Stimulated activated CD8-positive, alpha-beta memory T cell treated with anti-CD3 and anti-CD28 coated beads, Interleukin-15, amount 100 ng/mL, for 1 hour (primary cell): ENCODE results near the gene ADGRL3.
"Not testable (repeated sequence)": the region's sequence is repeated elsewhere in the genome, so short reads cannot be mapped to it uniquely, and the experiment has no call there.

Experiments
- DNase-seq: peaks from one replicate; pipeline ENCODE4 v3.0.0-alpha.2; 2020; ENCODE audit warnings: low read depth

ADGRL3 gene

DNA sequence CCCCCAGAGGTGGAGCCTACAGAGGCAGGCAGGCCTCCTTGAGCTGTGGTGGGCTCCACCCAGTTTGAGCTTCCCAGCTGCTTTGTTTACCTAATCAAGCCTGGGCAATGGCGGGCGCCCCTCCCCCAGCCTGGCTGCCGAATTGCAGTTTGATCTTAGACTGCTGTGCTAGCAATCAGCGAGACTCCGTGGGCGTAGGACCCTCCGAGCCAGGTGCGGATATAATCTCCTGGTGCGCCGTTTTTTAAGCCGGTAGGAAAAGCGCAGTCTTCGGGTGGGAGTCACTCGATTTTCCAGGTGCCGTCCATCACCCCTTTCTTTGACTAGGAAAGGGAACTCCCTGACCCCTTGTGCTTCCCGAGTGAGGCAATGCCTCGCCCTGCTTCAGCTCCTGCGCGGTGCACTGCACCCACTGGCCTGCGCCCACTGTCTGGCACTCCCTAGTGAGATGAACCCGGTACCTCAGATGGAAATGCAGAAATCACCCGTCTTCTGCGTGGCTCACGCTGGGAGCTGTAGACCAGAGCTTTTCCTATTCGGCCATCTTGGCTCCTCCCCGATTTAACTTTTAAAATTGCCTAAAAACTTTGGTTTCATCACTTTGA is 446.7 kb downstream of the ADGRL3 start:
- not testable (repeated sequence) for DNase-seq

DNA sequence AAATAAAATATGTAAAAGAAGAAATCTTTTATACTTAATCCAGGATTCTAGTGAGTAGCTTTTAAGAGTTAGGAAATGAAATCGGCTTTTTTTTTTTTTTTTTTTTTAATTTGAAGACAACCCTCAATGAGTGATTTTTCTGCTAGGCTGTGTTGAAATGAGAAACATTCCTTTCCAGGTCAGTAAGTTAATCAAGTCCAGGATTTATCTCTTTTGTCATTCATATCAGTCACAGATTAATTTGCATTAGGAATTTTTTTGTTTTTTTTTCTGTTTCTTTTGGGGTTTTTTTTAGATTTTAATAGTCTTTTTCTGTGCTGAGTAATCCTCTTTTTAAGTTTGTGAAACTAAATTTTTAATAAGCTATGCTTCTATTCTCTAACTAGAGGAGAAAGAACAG is 448.1 kb downstream of the ADGRL3 start:
- DNase-seq, result no peak

DNA sequence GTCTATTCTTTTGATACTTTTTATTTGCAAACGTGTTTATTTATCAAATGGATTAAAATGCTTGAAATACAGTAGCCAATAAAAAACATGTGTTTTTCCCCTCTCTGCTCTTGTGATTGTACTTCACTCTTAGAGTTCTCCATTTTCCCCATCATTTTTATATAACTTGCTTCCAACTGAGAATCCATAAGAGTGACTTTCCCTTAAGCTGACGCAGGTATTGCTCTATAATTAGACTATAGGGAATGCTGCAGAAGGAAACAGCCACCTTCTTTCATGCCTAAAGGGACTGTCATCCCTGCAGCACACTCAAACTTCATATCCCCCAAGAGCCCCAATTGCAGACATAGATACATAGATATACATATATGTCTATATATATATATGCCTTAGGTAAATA is 456.9 kb downstream of the ADGRL3 start:
- no peak for DNase-seq

DNA sequence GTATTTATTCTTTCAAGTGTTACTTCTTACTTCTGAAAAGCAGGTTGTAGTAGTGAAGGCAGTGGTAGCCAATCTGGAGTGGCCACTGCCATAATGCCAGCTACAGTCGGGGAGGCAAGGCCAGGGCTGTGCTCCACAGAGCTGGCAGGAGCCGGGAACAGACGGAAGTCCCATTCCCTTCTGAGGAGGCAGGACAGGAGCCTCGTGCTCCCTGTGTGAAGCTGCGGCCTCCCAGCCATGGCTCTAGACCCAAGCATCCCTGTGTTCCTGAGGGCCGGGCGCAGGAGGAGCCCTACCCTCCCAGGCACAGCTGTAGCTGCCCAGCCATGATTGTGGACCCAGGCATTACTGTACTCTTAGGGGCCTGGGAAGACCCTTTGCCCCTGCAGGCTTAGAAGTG is 461.8 kb downstream of the ADGRL3 start:
- DNase-seq, result no peak

DNA sequence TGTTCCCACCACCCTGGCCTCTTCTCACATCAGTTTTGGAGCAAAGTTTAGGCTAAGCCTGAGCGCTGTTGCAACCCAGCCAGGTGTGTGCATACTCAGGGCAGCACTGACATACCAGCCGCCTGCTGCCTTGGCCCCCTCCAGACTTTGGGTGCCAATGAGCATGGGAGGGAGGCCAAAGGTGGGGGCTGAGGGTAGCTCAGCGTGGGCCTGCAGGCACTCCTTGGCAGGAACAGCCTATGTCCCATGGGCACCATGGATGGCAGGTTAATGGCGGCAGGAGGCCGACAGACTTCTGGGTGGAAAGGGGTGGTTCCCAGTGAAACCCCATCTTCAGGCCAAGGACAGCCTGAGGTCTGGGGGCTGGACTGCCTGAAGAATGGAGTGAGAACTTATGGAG is 462.2 kb downstream of the ADGRL3 start:
- DNase-seq, result no peak

DNA sequence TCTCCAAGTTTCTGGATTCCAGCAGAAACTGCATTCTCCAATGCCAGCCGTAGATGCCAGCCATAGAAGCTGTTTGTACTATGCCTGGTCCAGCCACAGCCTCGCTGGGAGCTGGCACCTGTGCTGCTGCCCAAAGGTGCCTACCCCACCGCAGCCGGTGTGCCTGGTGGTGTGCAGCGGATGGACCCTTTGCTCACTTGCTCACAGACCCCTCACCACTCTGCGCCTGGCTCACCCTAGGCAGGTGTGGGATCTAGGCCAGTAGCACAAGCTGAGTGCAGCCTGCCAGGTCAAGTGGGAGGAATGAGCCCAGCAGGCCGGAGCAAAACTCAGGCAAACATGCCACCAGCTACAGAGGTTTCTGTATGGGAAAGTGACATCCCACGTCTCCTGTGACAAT is 463.2 kb downstream of the ADGRL3 start:
- DNase-seq, result no peak

DNA sequence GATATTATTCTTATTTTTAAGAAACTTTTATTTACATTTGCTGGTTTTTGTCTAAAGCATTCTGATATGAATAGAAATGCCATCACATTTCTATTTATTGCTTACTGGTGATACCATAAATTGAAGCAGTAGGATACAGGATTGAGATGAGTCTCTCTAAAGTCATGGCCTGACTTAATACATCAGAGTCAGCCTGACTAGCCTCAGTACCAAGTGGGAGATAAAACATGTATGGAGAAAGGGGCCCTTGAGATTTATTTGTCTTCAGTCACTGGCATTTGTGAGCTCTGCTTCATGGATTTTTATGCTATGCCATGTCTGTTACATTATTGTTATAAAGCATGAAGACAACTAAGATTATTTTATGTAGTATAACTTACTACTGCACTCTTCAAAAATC is 465.5 kb downstream of the ADGRL3 start:
- DNase-seq, result no peak

DNA sequence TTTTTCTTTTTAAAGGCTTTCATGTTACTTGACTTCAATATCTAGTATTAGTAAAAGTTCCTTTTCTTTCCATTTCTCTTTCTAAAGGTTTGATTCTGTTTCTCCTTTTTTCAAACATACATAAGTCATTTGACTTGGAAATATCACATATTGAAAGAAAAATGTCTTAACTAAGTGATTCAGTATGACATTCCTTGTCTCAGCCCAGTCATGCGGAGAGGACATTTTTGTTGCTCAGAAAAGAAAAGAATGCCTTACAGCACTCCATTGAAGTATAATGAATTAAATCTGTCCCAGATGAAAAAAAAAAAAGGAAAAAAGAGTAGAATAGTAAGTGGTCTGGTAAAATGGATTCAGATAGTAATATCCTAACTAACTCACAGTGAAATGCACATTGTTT is 466.1 kb downstream of the ADGRL3 start:
- DNase-seq, result no peak

DNA sequence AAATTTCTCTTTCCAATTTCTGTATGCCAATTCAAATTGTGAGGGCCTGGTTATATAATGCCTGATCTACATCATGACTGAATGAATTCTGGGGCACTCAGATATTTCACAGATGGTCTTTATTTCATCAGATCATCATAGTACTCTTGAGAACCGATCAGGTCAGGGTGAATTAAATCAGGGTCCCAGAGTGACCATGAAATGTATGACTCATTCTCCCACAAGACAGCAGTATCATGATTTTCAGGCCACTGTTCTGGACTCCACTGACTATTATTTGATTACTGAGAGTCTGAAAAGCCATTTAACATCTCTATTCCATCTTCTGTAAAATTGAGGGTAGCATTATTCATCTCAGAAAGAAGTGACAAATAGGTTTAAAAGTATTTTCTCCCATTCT is 471.5 kb downstream of the ADGRL3 start:
- DNase-seq, result no peak

DNA sequence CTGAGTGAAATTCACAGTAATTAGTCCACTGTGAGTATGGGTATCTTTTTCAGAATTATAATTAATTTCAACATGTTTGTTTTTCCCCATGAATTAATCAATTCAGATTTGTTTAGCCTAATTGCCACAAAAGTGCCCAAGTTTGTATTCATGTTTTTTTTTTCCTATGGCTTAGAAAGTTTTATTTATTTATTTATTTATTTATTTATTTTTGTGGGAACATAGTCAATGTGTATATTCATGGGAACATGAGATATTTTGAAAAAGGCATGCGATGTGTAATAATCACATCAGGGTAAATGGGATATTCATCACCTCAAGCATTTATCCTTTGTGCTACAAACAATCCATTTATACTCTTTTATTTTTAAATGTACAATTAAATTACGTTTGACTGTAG is 475.3 kb downstream of the ADGRL3 start:
- no peak for DNase-seq

DNA sequence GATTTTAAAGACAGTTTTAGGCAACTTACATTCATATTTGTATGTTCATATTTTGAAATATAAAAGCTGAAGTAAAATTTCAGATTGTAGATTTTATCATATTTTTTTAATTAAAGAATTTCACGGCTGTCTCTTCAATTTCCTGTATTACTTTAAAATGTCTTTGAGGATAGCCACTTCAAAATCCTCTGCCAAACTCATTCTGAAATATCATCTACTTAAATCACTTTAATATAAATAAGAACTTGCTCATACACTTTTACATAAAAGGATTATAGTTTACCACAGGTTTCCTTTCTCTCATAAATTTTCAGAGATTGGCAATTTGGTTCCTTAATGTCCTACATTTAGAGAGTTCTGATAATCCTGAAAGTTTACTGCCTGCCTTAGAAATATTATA is 478.2 kb downstream of the ADGRL3 start:
- DNase-seq, result no peak

DNA sequence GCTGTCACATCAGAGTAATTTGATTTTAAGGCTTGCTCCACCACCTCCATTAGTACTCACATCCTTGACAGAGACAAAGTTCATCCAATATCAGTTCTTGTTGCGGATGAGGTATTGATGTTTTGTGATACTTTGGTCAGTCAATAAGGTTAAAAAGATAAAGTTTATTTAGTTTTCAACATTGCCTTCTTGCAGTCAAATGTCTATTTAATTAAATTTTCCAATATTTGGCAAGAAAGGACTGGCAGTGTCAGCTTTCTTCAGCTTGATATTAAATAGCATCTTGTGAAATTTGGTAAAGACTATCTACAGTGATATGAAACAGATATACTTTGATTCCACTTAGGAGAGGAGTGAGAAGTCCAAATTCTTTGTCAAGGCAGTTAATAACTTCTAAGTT is 493.4 kb downstream of the ADGRL3 start:
- no peak for DNase-seq

DNA sequence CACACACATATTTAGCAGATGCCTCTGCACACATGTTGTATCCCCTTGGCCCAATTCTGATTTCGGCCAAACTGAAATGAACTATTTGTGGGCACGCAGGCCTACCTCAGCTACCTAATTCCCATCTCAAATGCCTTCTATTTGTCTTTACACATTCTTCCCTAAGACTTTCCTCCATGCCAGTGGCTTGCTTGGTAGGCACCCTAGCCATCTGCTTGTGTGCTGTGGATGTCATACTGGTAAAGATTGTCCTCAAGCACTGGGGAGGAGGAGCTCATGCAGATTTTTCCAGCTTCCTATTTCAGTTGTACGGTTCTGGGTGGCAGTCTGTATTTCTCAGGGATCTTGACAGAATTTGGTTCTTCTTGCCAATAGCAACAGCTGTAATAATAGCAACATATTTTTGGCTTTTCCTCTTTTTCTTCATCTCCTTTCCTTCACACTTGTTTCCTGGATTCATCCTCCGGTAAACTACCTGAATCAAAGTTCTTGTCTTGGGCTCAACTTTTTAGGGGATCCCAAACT is 514.3 kb downstream of the ADGRL3 start:
- no peak for DNase-seq

DNA sequence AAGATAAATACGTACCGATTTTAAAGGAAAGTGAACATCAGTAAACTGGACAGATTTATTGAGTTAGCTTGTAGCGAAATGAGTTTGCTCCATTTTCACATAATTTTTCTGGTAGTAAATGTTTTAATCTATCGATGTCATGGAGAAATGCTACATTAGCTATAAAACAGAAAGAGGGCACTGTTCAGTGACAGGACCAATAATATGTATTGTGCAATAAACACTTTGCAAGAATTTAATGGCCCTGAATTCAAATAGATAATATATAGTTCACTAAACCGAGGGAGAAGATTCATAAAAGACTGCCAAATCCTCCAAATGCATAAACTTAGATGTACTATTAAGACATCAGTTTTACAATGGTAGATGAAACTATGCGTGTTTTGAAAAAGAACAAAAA is 516.3 kb downstream of the ADGRL3 start:
- no peak for DNase-seq

DNA sequence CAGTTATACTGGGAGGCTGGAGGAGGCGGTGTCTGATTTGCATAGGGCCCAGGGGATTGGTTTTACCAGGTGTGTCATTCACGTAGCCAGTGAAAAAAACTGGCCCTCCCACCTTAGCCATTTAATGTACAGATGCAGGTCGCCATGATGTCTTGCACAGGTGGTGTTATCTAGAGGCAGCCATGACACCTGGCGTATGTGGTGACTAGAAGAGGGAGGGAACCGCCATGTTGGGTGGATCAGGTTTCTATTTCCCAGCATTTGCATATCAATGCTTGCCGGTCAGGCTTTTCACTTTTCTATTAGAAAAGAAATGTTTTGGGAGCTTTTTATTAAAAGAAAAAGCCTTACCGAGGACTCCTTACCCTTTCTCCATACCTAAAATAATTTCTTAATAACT is 523.4 kb downstream of the ADGRL3 start:
- no peak for DNase-seq

DNA sequence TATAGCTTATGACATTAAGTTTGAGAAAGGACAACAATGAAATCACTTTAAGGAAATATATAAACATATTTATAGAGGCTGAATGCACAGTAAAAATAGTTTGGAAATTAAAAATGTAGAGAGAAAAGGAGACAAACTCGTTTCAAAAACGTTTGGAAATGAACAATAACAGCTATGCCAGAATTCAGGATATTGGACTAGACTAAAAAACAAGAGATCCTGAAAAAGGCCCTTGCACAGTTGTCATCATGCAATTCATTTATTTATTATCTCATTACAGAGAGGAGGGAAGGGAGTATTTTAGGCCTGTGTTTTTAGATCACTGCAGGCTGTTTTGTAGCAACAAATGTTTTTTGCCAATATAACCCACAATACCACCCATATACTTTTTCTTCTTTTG is 527.2 kb downstream of the ADGRL3 start:
- DNase-seq, result no peak

DNA sequence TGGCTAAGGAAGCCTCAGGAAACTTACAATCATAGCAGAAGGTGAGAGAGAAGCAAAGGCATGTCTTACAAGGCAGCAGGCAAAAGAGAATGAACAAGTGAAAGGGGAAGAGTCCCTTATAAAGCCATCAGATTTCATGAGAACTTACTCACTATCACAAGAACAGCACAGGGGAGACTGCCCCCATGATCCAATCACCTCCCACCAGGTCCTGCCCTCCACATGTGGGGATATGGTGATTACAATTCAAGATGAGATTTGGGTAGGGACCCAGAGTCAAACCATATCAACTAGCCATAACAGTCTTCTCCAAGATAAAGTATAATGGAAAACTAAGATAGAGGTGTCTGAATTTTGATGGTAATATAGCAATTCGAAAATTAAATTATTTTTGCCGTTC is 534.3 kb downstream of the ADGRL3 start:
- no peak for DNase-seq

DNA sequence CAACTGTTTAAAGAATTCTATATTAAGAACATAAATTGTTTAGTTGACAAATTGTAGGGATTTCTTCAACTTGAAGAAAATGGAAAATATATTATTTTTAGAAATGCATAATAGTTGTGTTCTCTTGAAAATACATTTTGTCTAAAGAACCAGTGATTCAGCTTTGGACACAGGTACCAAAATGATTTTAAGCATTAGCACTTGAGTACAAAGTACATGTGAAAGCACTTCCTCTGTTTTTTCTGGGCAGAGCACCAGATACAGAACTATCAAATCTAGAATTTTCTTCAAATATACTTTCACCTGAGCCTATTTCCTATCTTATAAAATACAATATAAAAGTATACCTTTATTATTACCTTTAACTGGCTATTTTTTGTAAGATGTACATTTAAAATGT is 539.8 kb downstream of the ADGRL3 start:
- no peak for DNase-seq

DNA sequence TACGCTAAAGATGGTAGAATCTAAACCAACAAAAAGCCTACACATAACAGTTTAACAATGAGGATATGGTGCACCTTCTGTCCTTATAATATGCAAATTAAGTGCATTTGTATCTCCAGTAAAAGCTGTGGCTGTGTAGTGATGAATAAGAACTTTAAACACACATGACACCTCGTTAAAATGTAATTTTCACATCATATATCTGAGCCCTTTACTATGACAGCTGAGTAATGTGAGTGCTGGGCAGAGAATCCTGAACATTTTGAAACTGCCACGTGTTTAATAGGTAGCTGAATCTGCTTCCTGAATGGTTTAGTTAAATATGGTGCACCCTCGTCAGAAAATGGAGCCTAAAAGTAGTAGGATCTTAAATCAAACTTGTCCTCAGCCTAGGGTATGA is 540.8 kb downstream of the ADGRL3 start:
- DNase-seq, result no peak

DNA sequence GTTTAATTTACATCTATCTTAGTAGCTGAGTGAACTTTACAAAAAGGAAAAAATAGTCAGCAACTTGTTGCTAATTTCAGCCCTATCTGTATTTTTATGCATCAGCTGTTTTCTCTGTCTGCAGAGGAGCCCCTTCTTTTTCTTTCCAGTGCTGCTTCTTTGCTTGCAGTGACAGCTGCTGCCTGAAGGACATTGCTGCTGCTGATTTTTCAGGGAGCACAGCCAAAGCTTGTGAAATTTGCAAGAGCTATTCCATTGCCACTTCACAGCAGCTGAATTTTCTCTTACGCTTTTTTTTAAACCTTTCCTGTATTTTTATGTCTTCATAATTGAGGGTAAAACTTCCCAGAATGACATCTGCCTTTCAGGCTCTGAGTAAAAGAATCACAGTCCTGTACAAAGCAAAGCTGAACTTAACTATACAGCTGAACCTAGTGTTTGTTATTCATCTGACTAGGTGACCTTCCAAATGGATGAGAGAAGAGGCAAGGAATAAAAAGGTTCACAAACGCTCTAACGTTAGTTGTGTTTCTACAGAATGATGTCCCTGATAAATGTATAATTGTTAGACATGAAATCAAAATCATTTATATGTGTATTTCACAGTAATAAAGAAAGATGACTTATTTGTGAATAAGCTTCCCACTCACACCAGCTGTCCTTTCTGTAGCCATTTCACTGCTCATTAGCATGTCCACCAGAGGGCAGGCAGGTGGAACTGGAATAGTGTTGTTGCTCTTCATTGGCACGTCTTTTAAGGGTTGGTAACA is 541.4 kb downstream of the ADGRL3 start:
- DNase-seq, result no peak

DNA sequence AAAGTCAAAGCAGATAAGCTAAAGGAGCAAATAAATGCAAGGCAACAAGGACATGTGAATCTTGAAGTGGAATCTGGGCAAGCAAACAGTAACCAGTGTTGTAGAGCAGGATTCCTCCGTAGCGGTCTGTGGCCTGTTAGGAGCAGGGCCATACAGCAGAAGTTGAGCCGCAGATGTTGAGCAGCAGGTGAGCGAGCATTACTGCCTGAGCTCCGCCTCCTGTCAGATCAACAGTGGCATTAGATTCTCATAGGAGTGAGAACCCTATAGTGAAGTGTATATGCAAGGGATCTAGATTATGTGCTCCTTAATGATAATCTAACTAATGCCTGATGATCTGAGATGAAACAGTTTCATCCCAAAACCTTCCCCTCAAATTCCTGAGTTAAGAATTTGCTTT is 550.7 kb downstream of the ADGRL3 start:
- DNase-seq, result no peak

DNA sequence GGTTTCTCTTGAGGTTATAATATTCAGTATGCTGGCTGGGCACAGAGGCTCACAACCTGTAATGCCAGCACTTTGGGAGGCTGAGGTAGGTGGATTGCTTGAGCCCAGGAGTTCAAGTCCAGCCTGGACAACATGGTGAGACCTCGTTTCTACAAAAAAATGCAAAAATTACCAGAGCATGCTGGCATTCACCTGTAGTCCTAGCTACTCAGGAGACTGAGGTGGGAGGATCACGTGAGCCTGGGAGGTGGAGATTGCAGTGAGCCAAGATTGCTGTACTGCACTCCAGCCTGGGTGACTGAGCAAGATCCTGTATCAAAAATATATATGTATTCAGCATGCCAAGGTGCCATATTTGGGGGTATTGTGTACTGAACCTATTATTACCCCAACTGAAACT is 552.5 kb downstream of the ADGRL3 start:
- DNase-seq, result no peak

DNA sequence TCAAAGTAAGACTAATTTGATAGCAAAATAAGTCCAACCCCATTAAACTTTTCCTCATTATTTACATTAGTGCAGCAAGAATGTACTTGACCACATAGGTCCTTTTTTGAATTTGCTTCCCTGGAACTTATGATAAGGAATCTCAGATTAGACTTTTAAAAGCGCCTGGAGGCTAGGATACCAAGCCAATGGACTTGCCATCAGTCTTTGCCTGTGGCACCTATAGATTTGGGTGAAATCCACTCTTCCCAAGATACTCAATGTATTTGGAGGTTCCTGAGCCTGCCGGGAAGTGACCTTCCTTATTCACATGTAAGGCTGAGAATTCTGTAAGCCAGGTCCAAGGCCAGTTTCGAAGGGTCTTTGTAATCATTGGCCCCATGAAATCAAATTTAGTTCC is 553.6 kb downstream of the ADGRL3 start:
- no peak for DNase-seq

DNA sequence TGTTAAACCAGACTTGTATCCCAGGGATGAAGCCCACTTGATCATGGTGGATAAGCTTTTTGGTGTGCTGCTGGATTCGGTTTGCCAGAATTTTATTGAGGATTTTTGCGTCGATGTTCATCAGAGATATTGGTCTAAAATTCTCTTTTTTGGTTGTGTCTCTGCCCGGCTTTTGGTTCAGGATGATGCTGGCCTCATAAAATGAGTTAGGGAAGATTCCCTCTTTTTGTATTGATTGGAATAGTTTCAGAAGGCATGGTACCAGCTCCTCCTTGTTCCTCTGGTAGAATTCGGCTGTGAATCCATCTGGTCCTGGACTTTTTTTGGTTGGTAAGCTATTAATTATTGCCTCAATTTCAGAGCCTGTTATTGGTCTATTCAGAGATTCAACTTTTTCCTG is 556.8 kb downstream of the ADGRL3 start:
- not testable (repeated sequence) for DNase-seq
